ENCODE results near the gene ERC2.

The ERC2 gene

GRCh38 chr3:56115698-56116097, 352.6 kb downstream of the ERC2 start:
- TF ChIP-seq CTCF (IDR thresholded peaks at IDR 0.05; ENCODE audit: insufficient read depth, low read length, poor library complexity, severe bottlenecking) (no peak), EZH2phosphoT487 (conservative IDR thresholded peaks at IDR 0.05; ENCODE audit: low read length) (no peak)
- Histone ChIP-seq H3K4me3 (ENCODE audit: insufficient read depth, low read length, poor library complexity, severe bottlenecking) (no peak overlapping the region), H3K9me2 (replicated peaks; ENCODE audit: insufficient read depth, low read length) (no peaks in the 10 kb centered on the region), H3K27ac (ENCODE audit: low read depth, low read length) (no peak overlapping the region), H3K9ac (ENCODE audit: low read length) (no peak overlapping the region), H3K79me2 (ENCODE audit: insufficient read depth, low read length) (no peaks in the 10 kb centered on the region), H3K36me3 (ENCODE audit: low read length) (no peaks in the 10 kb centered on the region), H3F3A (ENCODE audit: insufficient read depth) (no peaks in the 10 kb centered on the region), H3K9me3 (ENCODE audit: insufficient read depth, low read length) (no peaks in the 10 kb centered on the region), H4K20me1 (ENCODE audit: low read depth, low read length) (no peaks in the 10 kb centered on the region), H3K27me3 (ENCODE audit: low read length) (no peaks in the 10 kb centered on the region), H3K4me2 (ENCODE audit: low read depth, low read length, poor library complexity, severe bottlenecking) (no peak overlapping the region), H2AFZ (ENCODE audit: low read depth, low read length, severe bottlenecking) (no peak overlapping the region)

DNA sequence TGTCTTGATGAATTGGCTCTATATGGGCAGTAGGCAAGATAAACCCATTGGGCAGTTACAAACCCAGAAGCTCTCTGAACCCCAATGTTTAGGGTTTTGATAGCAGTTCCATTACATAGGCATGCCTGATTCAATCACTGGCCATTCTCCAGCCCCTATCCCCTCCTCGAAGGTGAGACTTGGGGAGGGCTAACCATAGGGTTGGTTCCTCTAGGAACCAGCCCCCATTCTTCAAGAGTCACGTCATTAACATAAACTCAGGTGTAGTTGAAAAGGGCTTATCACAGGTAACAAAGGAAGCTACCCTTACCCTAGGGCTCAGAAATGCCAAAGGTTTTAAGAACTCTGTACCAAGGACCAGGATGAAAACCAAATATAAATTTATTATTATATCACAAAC, 353.1 kb downstream of the ERC2 start:
- Histone ChIP-seq H3F3A (ENCODE audit: insufficient read depth) (no peaks in the 10 kb centered on the region), H3K4me3 (ENCODE audit: insufficient read depth, low read length, poor library complexity, severe bottlenecking) (no peak overlapping the region), H4K20me1 (ENCODE audit: low read depth, low read length) (no peaks in the 10 kb centered on the region), H3K4me2 (ENCODE audit: low read depth, low read length, poor library complexity, severe bottlenecking) (no peak overlapping the region), H2AFZ (ENCODE audit: low read depth, low read length, severe bottlenecking) (no peak overlapping the region), H3K9me2 (replicated peaks; ENCODE audit: insufficient read depth, low read length) (no peaks in the 10 kb centered on the region), H3K36me3 (ENCODE audit: low read length) (no peaks in the 10 kb centered on the region), H3K9ac (ENCODE audit: low read length) (no peak overlapping the region), H3K79me2 (ENCODE audit: insufficient read depth, low read length) (no peaks in the 10 kb centered on the region), H3K9me3 (ENCODE audit: insufficient read depth, low read length) (no peaks in the 10 kb centered on the region), H3K27me3 (ENCODE audit: low read length) (no peaks in the 10 kb centered on the region), H3K27ac (ENCODE audit: low read depth, low read length) (no peak overlapping the region)
- TF ChIP-seq EZH2phosphoT487 (conservative IDR thresholded peaks at IDR 0.05; ENCODE audit: low read length), result no peak
- no peak for TF ChIP-seq CTCF (IDR thresholded peaks at IDR 0.05; ENCODE audit: insufficient read depth, low read length, poor library complexity, severe bottlenecking)

- H3K27me3 ChIP-seq (ENCODE audit: low read length), result no peaks in the 10 kb centered on the region
- H3K79me2 ChIP-seq (ENCODE audit: insufficient read depth, low read length), result no peaks in the 10 kb centered on the region
- no peak overlapping the region for H2AFZ ChIP-seq (ENCODE audit: low read depth, low read length, severe bottlenecking)
- no peak overlapping the region for H3K4me3 ChIP-seq (ENCODE audit: insufficient read depth, low read length, poor library complexity, severe bottlenecking)
- H3K9ac ChIP-seq (ENCODE audit: low read length), result no peak overlapping the region
- no peak overlapping the region for H3K27ac ChIP-seq (ENCODE audit: low read depth, low read length)
- no peak for TF ChIP-seq EZH2phosphoT487 (conservative IDR thresholded peaks at IDR 0.05; ENCODE audit: low read length)
- H3K9me2 ChIP-seq (replicated peaks; ENCODE audit: insufficient read depth, low read length), result no peaks in the 10 kb centered on the region
- no peaks in the 10 kb centered on the region for H3F3A ChIP-seq (ENCODE audit: insufficient read depth)
- H3K9me3 ChIP-seq (ENCODE audit: insufficient read depth, low read length), result no peaks in the 10 kb centered on the region
- no peaks in the 10 kb centered on the region for H3K36me3 ChIP-seq (ENCODE audit: low read length)
- H4K20me1 ChIP-seq (ENCODE audit: low read depth, low read length), result no peaks in the 10 kb centered on the region
- no peak overlapping the region for H3K4me2 ChIP-seq (ENCODE audit: low read depth, low read length, poor library complexity, severe bottlenecking)
Observed at GRCh38 chr3:56113908-56114307, 354.4 kb downstream of the ERC2 start.

- Histone ChIP-seq H3K36me3 (ENCODE audit: low read length) (no peaks in the 10 kb centered on the region), H4K20me1 (ENCODE audit: low read depth, low read length) (no peaks in the 10 kb centered on the region), H3K9me3 (ENCODE audit: insufficient read depth, low read length) (no peaks in the 10 kb centered on the region), H3K4me3 (ENCODE audit: insufficient read depth, low read length, poor library complexity, severe bottlenecking) (no peak overlapping the region), H3K9ac (ENCODE audit: low read length) (no peak overlapping the region), H3K9me2 (replicated peaks; ENCODE audit: insufficient read depth, low read length) (no peaks in the 10 kb centered on the region), H2AFZ (ENCODE audit: low read depth, low read length, severe bottlenecking) (no peak overlapping the region), H3K79me2 (ENCODE audit: insufficient read depth, low read length) (no peaks in the 10 kb centered on the region), H3F3A (ENCODE audit: insufficient read depth) (no peaks in the 10 kb centered on the region), H3K27me3 (ENCODE audit: low read length) (no peaks in the 10 kb centered on the region), H3K4me2 (ENCODE audit: low read depth, low read length, poor library complexity, severe bottlenecking) (no peak overlapping the region), H3K27ac (ENCODE audit: low read depth, low read length) (no peak overlapping the region)
- TF ChIP-seq EZH2phosphoT487 (conservative IDR thresholded peaks at IDR 0.05; ENCODE audit: low read length), result no peak
Observed at GRCh38 chr3:56113231-56113630, 355.0 kb downstream of the ERC2 start.

Measured in SU-DHL-6 (cell line).